HepG2 (cell line): ENCODE results near the gene SOX12. TPM values are rescaled to one million over a fixed set of nuclear protein-coding genes. Genes with fewer than 3 reads are reported as not detected.

Source experiments
- ATRX ChIP-seq: sonication (generic); formaldehyde crosslinking; IDR thresholded peaks from 2 replicates; pipeline ENCODE4 v1.4.0; 2020; ENCODE audit warnings: missing genetic modification reagents, borderline replicate concordance
- ESRRA ChIP-seq: sonication (generic); formaldehyde crosslinking; IDR thresholded peaks from 2 replicates; pipeline ENCODE4 v1.5.1; 2020; ENCODE audit warnings: mild to moderate bottlenecking, low read depth, missing genetic modification reagents
- KDM6A ChIP-seq: IDR thresholded peaks from 2 replicates; pipeline ENCODE4 v1.6.1; 2016; ENCODE audit warnings: low read depth
- NAIF1 ChIP-seq: sonication (generic); formaldehyde crosslinking; IDR thresholded peaks from 2 replicates; pipeline ENCODE4 v1.5.0; 2020; ENCODE audit warnings: mild to moderate bottlenecking, missing genetic modification reagents, borderline replicate concordance
- NR2F1 ChIP-seq, 2 experiments: fragments of 450-650 bp in 1 of 2; formaldehyde crosslinking in 1 of 2; IDR thresholded peaks; 2 replicates each; pipeline versions ENCODE4 v1.5.0 to v1.6.1; 2016 to 2020; ENCODE audit warnings: mild to moderate bottlenecking in 1 of 2, missing compliant biosample characterization in 1 of 2, missing genetic modification reagents in 1 of 2, moderate library complexity in 1 of 2
- SIX4 ChIP-seq: sonication (generic); formaldehyde crosslinking; IDR thresholded peaks from 2 replicates; pipeline ENCODE4 v1.4.0; 2020; ENCODE audit warnings: missing genetic modification reagents
- TOPORS ChIP-seq: sonication (generic); formaldehyde crosslinking; IDR thresholded peaks from 2 replicates; pipeline ENCODE4 v1.8.0; 2023; ENCODE audit warnings: mild to moderate bottlenecking, missing genetic modification reagents
- ZBTB1 ChIP-seq: sonication (generic); formaldehyde crosslinking; IDR thresholded peaks from 2 replicates; pipeline ENCODE4 v1.4.0; 2020; ENCODE audit warnings: missing genetic modification reagents, borderline replicate concordance
- ZFX ChIP-seq: sonication (generic); formaldehyde crosslinking; IDR thresholded peaks from 2 replicates; pipeline ENCODE4 v1.4.0; 2020; ENCODE audit warnings: mild to moderate bottlenecking, low read depth, missing genetic modification reagents, moderate library complexity
- ZNF12 ChIP-seq: sonication (generic); formaldehyde crosslinking; IDR thresholded peaks from 2 replicates; pipeline ENCODE4 v1.5.0; 2020; ENCODE audit warnings: missing genetic modification reagents
- ZNF3 ChIP-seq: IDR thresholded peaks from 2 replicates; pipeline ENCODE4 v1.7.0; 2017; ENCODE audit warnings: inconsistent platforms
- ZNF672 ChIP-seq: sonication (generic); formaldehyde crosslinking; IDR thresholded peaks from 2 replicates; pipeline ENCODE4 v1.8.1; 2022; ENCODE audit warnings: missing genetic modification reagents
- polyA plus RNA-seq, 8 experiments: library from polyadenylated mRNA; depleted of rRNA in 3 of 8; stranded (reverse) in 7 of 8; unstranded in 1 of 8; fragments of >200 nt; fragmentation: Illumina TruSeq in 4 of 8; extraction: Trizol in 4 of 8; gene quantifications; 2 replicates each; pipeline versions ENCODE4 v1.2.1 to v1.2.3, GENCODE V29; 2011 to 2016; ENCODE audit warnings: low read depth in 4 of 8, missing spikeins in 1 of 8, mixed read lengths in 1 of 8; ENCODE audit not compliant: insufficient read depth in 1 of 8
- total RNA-seq, 5 experiments: library from RNA; depleted of rRNA; stranded (reverse); fragments of >200 nt; fragmentation: Illumina TruSeq; extraction: Trizol; gene quantifications; 2 replicates each; pipeline ENCODE4 v1.2.3, GENCODE V29; 2016; ENCODE audit warnings: low read depth in 1 of 5
- TF ChIP-seq, protein P1 (sequence below): sonication (generic); formaldehyde crosslinking; IDR thresholded peaks from 2 replicates; pipeline ENCODE4 v1.4.0; 2020; ENCODE audit warnings: missing genetic modification reagents
- TF ChIP-seq, protein P2 (sequence below): sonication (generic); formaldehyde crosslinking; IDR thresholded peaks from 2 replicates; pipeline ENCODE4 v1.8.1; 2023; ENCODE audit warnings: missing genetic modification reagents, inconsistent platforms, borderline replicate concordance
- TF ChIP-seq, protein P3 (sequence below): sonication (generic); formaldehyde crosslinking; IDR thresholded peaks from 2 replicates; pipeline ENCODE4 v1.4.0; 2020; ENCODE audit warnings: missing genetic modification reagents, borderline replicate concordance
- TF ChIP-seq, protein P4 (sequence below): sonication (generic); formaldehyde crosslinking; IDR thresholded peaks from 2 replicates; pipeline ENCODE4 v1.9.0; 2021; ENCODE audit warnings: mild to moderate bottlenecking, missing genetic modification reagents

Gene SOX12
- total and polyA plus RNA-seq, 2 of the 13 experiments (the other 11 are each of a cell fraction or from before 2014, with no cell fraction given), result 10.0 to 18.7 TPM

DNA sequence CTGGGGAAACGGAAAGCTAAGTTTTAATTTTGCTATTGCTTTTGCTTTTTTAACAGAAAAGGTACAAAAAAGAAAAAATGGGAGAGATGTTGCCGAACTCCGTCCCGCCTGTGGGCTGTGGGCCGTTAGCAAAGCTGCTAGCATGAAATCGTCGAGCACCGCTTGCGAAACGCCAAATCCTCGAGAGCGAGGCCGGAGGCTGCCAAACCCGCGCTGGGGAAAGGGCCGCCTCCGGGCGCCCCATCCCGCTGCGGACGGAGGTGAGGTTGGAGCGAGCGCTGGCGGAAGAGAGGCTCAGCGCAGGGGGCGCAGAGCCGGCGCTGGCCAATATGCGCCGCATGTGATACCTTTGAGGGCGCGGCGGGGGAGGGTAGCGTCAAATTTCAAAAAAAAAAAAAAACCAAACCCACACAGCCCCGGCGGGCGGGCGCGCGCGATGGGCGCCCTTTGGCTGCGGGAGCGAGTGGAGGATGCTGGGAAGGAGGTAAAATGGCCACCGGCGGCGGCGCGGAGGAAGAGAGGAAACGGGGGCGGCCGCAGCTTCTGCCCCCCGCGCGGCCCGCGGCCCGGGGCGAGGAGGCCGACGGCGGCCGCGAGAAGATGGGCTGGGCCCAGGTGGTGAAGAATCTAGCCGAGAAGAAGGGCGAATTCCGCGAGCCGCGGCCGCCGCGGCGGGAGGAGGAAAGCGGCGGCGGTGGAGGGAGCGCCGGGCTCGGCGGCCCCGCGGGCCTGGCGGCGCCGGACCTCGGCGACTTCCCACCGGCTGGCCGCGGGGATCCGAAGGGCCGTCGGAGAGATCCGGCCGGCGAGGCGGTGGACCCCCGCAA is 28.0 kb upstream of the SOX12 start, which contains the start of gene ZCCHC3 (continued):
- TF ChIP-seq, protein P1, sequence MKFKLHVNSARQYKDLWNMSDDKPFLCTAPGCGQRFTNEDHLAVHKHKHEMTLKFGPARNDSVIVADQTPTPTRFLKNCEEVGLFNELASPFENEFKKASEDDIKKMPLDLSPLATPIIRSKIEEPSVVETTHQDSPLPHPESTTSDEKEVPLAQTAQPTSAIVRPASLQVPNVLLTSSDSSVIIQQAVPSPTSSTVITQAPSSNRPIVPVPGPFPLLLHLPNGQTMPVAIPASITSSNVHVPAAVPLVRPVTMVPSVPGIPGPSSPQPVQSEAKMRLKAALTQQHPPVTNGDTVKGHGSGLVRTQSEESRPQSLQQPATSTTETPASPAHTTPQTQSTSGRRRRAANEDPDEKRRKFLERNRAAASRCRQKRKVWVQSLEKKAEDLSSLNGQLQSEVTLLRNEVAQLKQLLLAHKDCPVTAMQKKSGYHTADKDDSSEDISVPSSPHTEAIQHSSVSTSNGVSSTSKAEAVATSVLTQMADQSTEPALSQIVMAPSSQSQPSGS (CRISPR knock-in tag), result peak; percentile 95
- TF ChIP-seq TOPORS (no peak), SIX4 (CRISPR knock-in tag) (peak; percentile 100), ESRRA (CRISPR knock-in tag) (peak; percentile 77), ZNF3 (CRISPR knock-in tag) (peak; percentile 77), ZNF672 (CRISPR knock-in tag) (no peak), NR2F1 (CRISPR knock-in tag; IDR thresholded peaks at IDR 0.05) (peak in 1 of 2 experiments; percentile 59; a peak in 2 of 4 replicates), ATRX (CRISPR knock-in tag) (no peak), ZBTB1 (CRISPR knock-in tag) (no peak; the same call in 1 of the 2 replicates), KDM6A (CRISPR knock-in tag) (peak; percentile 39; the same call in 1 of the 2 replicates), ZFX (CRISPR knock-in tag) (peak; percentile 93), ZNF12 (CRISPR knock-in tag) (peak; percentile 78), NAIF1 (CRISPR knock-in tag) (peak; percentile 98)
- TF ChIP-seq, protein P2, sequence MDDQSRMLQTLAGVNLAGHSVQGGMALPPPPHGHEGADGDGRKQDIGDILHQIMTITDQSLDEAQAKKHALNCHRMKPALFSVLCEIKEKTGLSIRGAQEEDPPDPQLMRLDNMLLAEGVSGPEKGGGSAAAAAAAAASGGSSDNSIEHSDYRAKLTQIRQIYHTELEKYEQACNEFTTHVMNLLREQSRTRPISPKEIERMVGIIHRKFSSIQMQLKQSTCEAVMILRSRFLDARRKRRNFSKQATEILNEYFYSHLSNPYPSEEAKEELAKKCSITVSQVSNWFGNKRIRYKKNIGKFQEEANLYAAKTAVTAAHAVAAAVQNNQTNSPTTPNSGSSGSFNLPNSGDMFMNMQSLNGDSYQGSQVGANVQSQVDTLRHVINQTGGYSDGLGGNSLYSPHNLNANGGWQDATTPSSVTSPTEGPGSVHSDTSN (CRISPR knock-in tag), result peak; percentile 75; the same call in 1 of the 2 replicates
- TF ChIP-seq, protein P3, sequence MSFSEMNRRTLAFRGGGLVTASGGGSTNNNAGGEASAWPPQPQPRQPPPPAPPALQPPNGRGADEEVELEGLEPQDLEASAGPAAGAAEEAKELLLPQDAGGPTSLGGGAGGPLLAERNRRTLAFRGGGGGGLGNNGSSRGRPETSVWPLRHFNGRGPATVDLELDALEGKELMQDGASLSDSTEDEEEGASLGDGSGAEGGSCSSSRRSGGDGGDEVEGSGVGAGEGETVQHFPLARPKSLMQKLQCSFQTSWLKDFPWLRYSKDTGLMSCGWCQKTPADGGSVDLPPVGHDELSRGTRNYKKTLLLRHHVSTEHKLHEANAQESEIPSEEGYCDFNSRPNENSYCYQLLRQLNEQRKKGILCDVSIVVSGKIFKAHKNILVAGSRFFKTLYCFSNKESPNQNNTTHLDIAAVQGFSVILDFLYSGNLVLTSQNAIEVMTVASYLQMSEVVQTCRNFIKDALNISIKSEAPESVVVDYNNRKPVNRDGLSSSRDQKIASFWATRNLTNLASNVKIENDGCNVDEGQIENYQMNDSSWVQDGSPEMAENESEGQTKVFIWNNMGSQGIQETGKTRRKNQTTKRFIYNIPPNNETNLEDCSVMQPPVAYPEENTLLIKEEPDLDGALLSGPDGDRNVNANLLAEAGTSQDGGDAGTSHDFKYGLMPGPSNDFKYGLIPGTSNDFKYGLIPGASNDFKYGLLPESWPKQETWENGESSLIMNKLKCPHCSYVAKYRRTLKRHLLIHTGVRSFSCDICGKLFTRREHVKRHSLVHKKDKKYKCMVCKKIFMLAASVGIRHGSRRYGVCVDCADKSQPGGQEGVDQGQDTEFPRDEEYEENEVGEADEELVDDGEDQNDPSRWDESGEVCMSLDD (CRISPR knock-in tag), result peak; percentile 96
- TF ChIP-seq, protein P4, sequence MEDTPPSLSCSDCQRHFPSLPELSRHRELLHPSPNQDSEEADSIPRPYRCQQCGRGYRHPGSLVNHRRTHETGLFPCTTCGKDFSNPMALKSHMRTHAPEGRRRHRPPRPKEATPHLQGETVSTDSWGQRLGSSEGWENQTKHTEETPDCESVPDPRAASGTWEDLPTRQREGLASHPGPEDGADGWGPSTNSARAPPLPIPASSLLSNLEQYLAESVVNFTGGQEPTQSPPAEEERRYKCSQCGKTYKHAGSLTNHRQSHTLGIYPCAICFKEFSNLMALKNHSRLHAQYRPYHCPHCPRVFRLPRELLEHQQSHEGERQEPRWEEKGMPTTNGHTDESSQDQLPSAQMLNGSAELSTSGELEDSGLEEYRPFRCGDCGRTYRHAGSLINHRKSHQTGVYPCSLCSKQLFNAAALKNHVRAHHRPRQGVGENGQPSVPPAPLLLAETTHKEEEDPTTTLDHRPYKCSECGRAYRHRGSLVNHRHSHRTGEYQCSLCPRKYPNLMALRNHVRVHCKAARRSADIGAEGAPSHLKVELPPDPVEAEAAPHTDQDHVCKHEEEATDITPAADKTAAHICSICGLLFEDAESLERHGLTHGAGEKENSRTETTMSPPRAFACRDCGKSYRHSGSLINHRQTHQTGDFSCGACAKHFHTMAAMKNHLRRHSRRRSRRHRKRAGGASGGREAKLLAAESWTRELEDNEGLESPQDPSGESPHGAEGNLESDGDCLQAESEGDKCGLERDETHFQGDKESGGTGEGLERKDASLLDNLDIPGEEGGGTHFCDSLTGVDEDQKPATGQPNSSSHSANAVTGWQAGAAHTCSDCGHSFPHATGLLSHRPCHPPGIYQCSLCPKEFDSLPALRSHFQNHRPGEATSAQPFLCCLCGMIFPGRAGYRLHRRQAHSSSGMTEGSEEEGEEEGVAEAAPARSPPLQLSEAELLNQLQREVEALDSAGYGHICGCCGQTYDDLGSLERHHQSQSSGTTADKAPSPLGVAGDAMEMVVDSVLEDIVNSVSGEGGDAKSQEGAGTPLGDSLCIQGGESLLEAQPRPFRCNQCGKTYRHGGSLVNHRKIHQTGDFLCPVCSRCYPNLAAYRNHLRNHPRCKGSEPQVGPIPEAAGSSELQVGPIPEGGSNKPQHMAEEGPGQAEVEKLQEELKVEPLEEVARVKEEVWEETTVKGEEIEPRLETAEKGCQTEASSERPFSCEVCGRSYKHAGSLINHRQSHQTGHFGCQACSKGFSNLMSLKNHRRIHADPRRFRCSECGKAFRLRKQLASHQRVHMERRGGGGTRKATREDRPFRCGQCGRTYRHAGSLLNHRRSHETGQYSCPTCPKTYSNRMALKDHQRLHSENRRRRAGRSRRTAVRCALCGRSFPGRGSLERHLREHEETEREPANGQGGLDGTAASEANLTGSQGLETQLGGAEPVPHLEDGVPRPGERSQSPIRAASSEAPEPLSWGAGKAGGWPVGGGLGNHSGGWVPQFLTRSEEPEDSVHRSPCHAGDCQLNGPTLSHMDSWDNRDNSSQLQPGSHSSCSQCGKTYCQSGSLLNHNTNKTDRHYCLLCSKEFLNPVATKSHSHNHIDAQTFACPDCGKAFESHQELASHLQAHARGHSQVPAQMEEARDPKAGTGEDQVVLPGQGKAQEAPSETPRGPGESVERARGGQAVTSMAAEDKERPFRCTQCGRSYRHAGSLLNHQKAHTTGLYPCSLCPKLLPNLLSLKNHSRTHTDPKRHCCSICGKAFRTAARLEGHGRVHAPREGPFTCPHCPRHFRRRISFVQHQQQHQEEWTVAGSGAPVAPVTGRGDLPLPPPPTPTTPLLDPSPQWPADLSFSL (CRISPR knock-in tag), result no peak
